ENCODE data around the gene TYRP1.

TYRP1 gene

GRCh38 chr9:12717907-12718306 is 24.7 kb downstream of the TYRP1 start:
- no peaks in the 10 kb centered on the region for H3K36me3 ChIP-seq (ENCODE audit: control insufficient read depth, insufficient read depth, low read length)
- no peak overlapping the region for H3K9ac ChIP-seq (ENCODE audit: low read depth, low read length)
- H3K4me3 ChIP-seq (ENCODE audit: low read depth, low read length): no peak overlapping the region
- no peaks in the 10 kb centered on the region for H3K27me3 ChIP-seq (ENCODE audit: control insufficient read depth, insufficient read depth, low read length)
- peaks cover 5% of the 10 kb centered on the region for H3K4me1 ChIP-seq (ENCODE audit: control insufficient read depth, insufficient read depth, low read length)
- no peaks in the 10 kb centered on the region for H3K9me3 ChIP-seq (ENCODE audit: control insufficient read depth, insufficient read depth, low read length)

- no peaks in the 10 kb centered on the region for H3K36me3 ChIP-seq (ENCODE audit: control insufficient read depth, insufficient read depth, low read length)
- peak overlapping the region; percentile 51 for H3K4me3 ChIP-seq (ENCODE audit: low read depth, low read length)
- H3K27me3 ChIP-seq (ENCODE audit: control insufficient read depth, insufficient read depth, low read length): no peaks in the 10 kb centered on the region
- H3K4me1 ChIP-seq (ENCODE audit: control insufficient read depth, insufficient read depth, low read length): peaks cover 5% of the 10 kb centered on the region
- H3K9ac ChIP-seq (ENCODE audit: low read depth, low read length): peak overlapping the region; percentile 48
- no peaks in the 10 kb centered on the region for H3K9me3 ChIP-seq (ENCODE audit: control insufficient read depth, insufficient read depth, low read length)
These were observed 25.4 kb downstream of the TYRP1 start for GRCh38 chr9:12718482-12719026.

- Histone ChIP-seq H3K4me3 (ENCODE audit: low read depth, low read length) (no peak overlapping the region), H3K4me1 (ENCODE audit: control insufficient read depth, insufficient read depth, low read length) (peaks cover 5% of the 10 kb centered on the region), H3K27me3 (ENCODE audit: control insufficient read depth, insufficient read depth, low read length) (no peaks in the 10 kb centered on the region), H3K36me3 (ENCODE audit: control insufficient read depth, insufficient read depth, low read length) (no peaks in the 10 kb centered on the region), H3K9ac (ENCODE audit: low read depth, low read length) (no peak overlapping the region), H3K9me3 (ENCODE audit: control insufficient read depth, insufficient read depth, low read length) (no peaks in the 10 kb centered on the region)
These were observed 26.2 kb downstream of the TYRP1 start for GRCh38 chr9:12719431-12719830.

- H3K4me3 ChIP-seq (ENCODE audit: low read depth, low read length): no peak overlapping the region
- no peaks in the 10 kb centered on the region for H3K36me3 ChIP-seq (ENCODE audit: control insufficient read depth, insufficient read depth, low read length)
- H3K4me1 ChIP-seq (ENCODE audit: control insufficient read depth, insufficient read depth, low read length): peaks cover 5% of the 10 kb centered on the region
- no peaks in the 10 kb centered on the region for H3K9me3 ChIP-seq (ENCODE audit: control insufficient read depth, insufficient read depth, low read length)
- no peak overlapping the region for H3K9ac ChIP-seq (ENCODE audit: low read depth, low read length)
- H3K27me3 ChIP-seq (ENCODE audit: control insufficient read depth, insufficient read depth, low read length): no peaks in the 10 kb centered on the region
These were observed 27.4 kb downstream of the TYRP1 start for GRCh38 chr9:12720551-12720950.

- H3K9ac ChIP-seq (ENCODE audit: low read depth, low read length): no peak overlapping the region
These were observed 28.9 kb downstream of the TYRP1 start for GRCh38 chr9:12722131-12722530.

GRCh38 chr9:12723409-12724028 is 30.3 kb downstream of the TYRP1 start:
- Histone ChIP-seq H3K36me3 (ENCODE audit: control insufficient read depth, insufficient read depth, low read length) (no peaks in the 10 kb centered on the region), H3K9ac (ENCODE audit: low read depth, low read length) (no peak overlapping the region), H3K4me3 (ENCODE audit: low read depth, low read length) (no peak overlapping the region), H3K4me1 (ENCODE audit: control insufficient read depth, insufficient read depth, low read length) (peaks cover 5% of the 10 kb centered on the region), H3K27me3 (ENCODE audit: control insufficient read depth, insufficient read depth, low read length) (no peaks in the 10 kb centered on the region), H3K9me3 (ENCODE audit: control insufficient read depth, insufficient read depth, low read length) (no peaks in the 10 kb centered on the region)

More at GRCh38 chr9:12722131-12722530, 28.9 kb downstream of the TYRP1 start:
- Histone ChIP-seq H3K9me3 (ENCODE audit: control insufficient read depth, insufficient read depth, low read length) (no peaks in the 10 kb centered on the region), H3K4me1 (ENCODE audit: control insufficient read depth, insufficient read depth, low read length) (peaks cover 5% of the 10 kb centered on the region), H3K36me3 (ENCODE audit: control insufficient read depth, insufficient read depth, low read length) (no peaks in the 10 kb centered on the region), H3K27me3 (ENCODE audit: control insufficient read depth, insufficient read depth, low read length) (no peaks in the 10 kb centered on the region), H3K4me3 (ENCODE audit: low read depth, low read length) (no peak overlapping the region)

GRCh38 chr9:12726795-12727194 is 33.6 kb downstream of the TYRP1 start:
- no peak overlapping the region for H3K4me3 ChIP-seq (ENCODE audit: low read depth, low read length)
- no peaks in the 10 kb centered on the region for H3K4me1 ChIP-seq (ENCODE audit: control insufficient read depth, insufficient read depth, low read length)
- H3K36me3 ChIP-seq (ENCODE audit: control insufficient read depth, insufficient read depth, low read length): no peaks in the 10 kb centered on the region

GRCh38 chr9:12730198-12730597 is 37.0 kb downstream of the TYRP1 start:
- Histone ChIP-seq H3K9me3 (ENCODE audit: control insufficient read depth, insufficient read depth, low read length) (no peaks in the 10 kb centered on the region), H3K36me3 (ENCODE audit: control insufficient read depth, insufficient read depth, low read length) (no peaks in the 10 kb centered on the region), H3K4me3 (ENCODE audit: low read depth, low read length) (no peak overlapping the region), H3K27me3 (ENCODE audit: control insufficient read depth, insufficient read depth, low read length) (no peaks in the 10 kb centered on the region), H3K4me1 (ENCODE audit: control insufficient read depth, insufficient read depth, low read length) (no peaks in the 10 kb centered on the region), H3K9ac (ENCODE audit: low read depth, low read length) (no peak overlapping the region)

More at GRCh38 chr9:12726795-12727194, 33.6 kb downstream of the TYRP1 start:
- Histone ChIP-seq H3K9ac (ENCODE audit: low read depth, low read length) (no peak overlapping the region), H3K27me3 (ENCODE audit: control insufficient read depth, insufficient read depth, low read length) (no peaks in the 10 kb centered on the region), H3K9me3 (ENCODE audit: control insufficient read depth, insufficient read depth, low read length) (no peaks in the 10 kb centered on the region)

GRCh38 chr9:12730927-12731326 is 37.7 kb downstream of the TYRP1 start:
- no peaks in the 10 kb centered on the region for H3K9me3 ChIP-seq (ENCODE audit: control insufficient read depth, insufficient read depth, low read length)
- no peaks in the 10 kb centered on the region for H3K4me1 ChIP-seq (ENCODE audit: control insufficient read depth, insufficient read depth, low read length)
- no peak overlapping the region for H3K4me3 ChIP-seq (ENCODE audit: low read depth, low read length)
- H3K9ac ChIP-seq (ENCODE audit: low read depth, low read length): no peak overlapping the region
- no peaks in the 10 kb centered on the region for H3K36me3 ChIP-seq (ENCODE audit: control insufficient read depth, insufficient read depth, low read length)
- H3K27me3 ChIP-seq (ENCODE audit: control insufficient read depth, insufficient read depth, low read length): no peaks in the 10 kb centered on the region

GRCh38 chr9:12732971-12733370 is 39.8 kb downstream of the TYRP1 start:
- no peaks in the 10 kb centered on the region for H3K4me1 ChIP-seq (ENCODE audit: control insufficient read depth, insufficient read depth, low read length)
- H3K36me3 ChIP-seq (ENCODE audit: control insufficient read depth, insufficient read depth, low read length): no peaks in the 10 kb centered on the region
- no peaks in the 10 kb centered on the region for H3K9me3 ChIP-seq (ENCODE audit: control insufficient read depth, insufficient read depth, low read length)
- no peak overlapping the region for H3K9ac ChIP-seq (ENCODE audit: low read depth, low read length)
- no peak overlapping the region for H3K4me3 ChIP-seq (ENCODE audit: low read depth, low read length)
- no peaks in the 10 kb centered on the region for H3K27me3 ChIP-seq (ENCODE audit: control insufficient read depth, insufficient read depth, low read length)

GRCh38 chr9:12735665-12736064 is 42.5 kb downstream of the TYRP1 start:
- H3K4me3 ChIP-seq (ENCODE audit: low read depth, low read length): no peak overlapping the region
- no peaks in the 10 kb centered on the region for H3K9me3 ChIP-seq (ENCODE audit: control insufficient read depth, insufficient read depth, low read length)
- no peaks in the 10 kb centered on the region for H3K27me3 ChIP-seq (ENCODE audit: control insufficient read depth, insufficient read depth, low read length)
- no peaks in the 10 kb centered on the region for H3K4me1 ChIP-seq (ENCODE audit: control insufficient read depth, insufficient read depth, low read length)
- H3K36me3 ChIP-seq (ENCODE audit: control insufficient read depth, insufficient read depth, low read length): no peaks in the 10 kb centered on the region
- H3K9ac ChIP-seq (ENCODE audit: low read depth, low read length): no peak overlapping the region

GRCh38 chr9:12737871-12738270 is 44.7 kb downstream of the TYRP1 start:
- H3K9me3 ChIP-seq (ENCODE audit: control insufficient read depth, insufficient read depth, low read length): no peaks in the 10 kb centered on the region
- H3K27me3 ChIP-seq (ENCODE audit: control insufficient read depth, insufficient read depth, low read length): no peaks in the 10 kb centered on the region
- H3K9ac ChIP-seq (ENCODE audit: low read depth, low read length): no peak overlapping the region
- H3K36me3 ChIP-seq (ENCODE audit: control insufficient read depth, insufficient read depth, low read length): no peaks in the 10 kb centered on the region
- H3K4me1 ChIP-seq (ENCODE audit: control insufficient read depth, insufficient read depth, low read length): no peaks in the 10 kb centered on the region
- H3K4me3 ChIP-seq (ENCODE audit: low read depth, low read length): no peak overlapping the region

Measured in iPS-15b (cell line).